Erythroblast (primary cell): ENCODE results near the gene TMPRSS15.

Experiments used
- GATA1 ChIP-seq: IDR thresholded peaks from 2 replicates; pipeline ENCODE4 v1.6.1; 2011; ENCODE audit warnings: low read depth, mild to moderate bottlenecking, control low read depth, low read length, moderate library complexity
- POLR2A ChIP-seq: IDR thresholded peaks from 2 replicates; pipeline ENCODE4 v1.6.1; 2011; ENCODE audit warnings: mild to moderate bottlenecking, low read length

- TF ChIP-seq POLR2A: no peak
- no peak for TF ChIP-seq GATA1
These were observed 8.0 kb upstream of the TMPRSS15 start for GRCh38 chr21:18411565-18411964.
